GM12873 (cell line): ENCODE measurements around the gene BMPR1A.

Experiments
- CTCF ChIP-seq: IDR thresholded peaks from 2 replicates; pipeline ENCODE4 v1.5.1; 2012; ENCODE audit warnings: low read depth, mild to moderate bottlenecking, moderate library complexity, low read length, control low read depth; ENCODE audit not compliant: insufficient read depth; ENCODE audit errors: missing control alignments

BMPR1A gene

GRCh38 chr10:86965986-86966654 is 209.7 kb downstream of the BMPR1A start:
- TF ChIP-seq CTCF = no peak

- TF ChIP-seq CTCF = no peak
Observed at GRCh38 chr10:86967481-86967941, 211.1 kb downstream of the BMPR1A start.

- no peak for TF ChIP-seq CTCF
Observed at GRCh38 chr10:86968271-86968993, 212.0 kb downstream of the BMPR1A start, which contains the start of gene ADIRF. ADIRF (plus strand) TSS chr10:86968482; CDS start chr10:86968545, 63 bp downstream.

GRCh38 chr10:86968994-86969355 is 212.6 kb downstream of the BMPR1A start:
- TF ChIP-seq CTCF = no peak

GRCh38 chr10:86969421-86970041 is 213.1 kb downstream of the BMPR1A start:
- no peak for TF ChIP-seq CTCF

- TF ChIP-seq CTCF = no peak
Observed at GRCh38 chr10:86970162-86970981, 214.0 kb downstream of the BMPR1A start.

- no peak for TF ChIP-seq CTCF
Observed at GRCh38 chr10:86970982-86971231, 214.5 kb downstream of the BMPR1A start.
